ENCODE measurements around the gene SLC39A7. TPM values are rescaled to one million over a fixed set of nuclear protein-coding genes. Genes with fewer than 3 reads are reported as not detected.

Gene SLC39A7
- total and polyA plus RNA-seq, 2 of the 13 experiments (the other 11 are each of a cell fraction or from before 2014, with no cell fraction given) = 142 to 229 TPM

DNA sequence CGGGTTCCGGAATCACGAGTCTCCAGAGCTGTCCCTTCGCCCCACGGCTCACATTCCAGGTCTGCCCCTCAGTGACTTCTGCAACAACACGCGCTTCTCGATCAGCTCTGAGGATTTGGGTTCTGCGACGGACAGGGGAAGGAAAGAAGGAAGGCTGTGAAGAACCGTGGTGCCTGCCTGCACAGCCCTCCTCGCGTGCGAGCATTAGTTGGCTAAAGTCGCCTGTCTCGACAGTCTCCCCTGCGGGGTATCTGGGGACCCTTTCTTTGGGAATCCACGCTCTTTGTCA is 47.9 kb downstream of the SLC39A7 start (continued):
- no peak for TF ChIP-seq KDM5B (CRISPR knock-in tag; IDR thresholded peaks at IDR 0.05; ENCODE audit: borderline replicate concordance)
- TF ChIP-seq ZFYVE20 (CRISPR knock-in tag; IDR thresholded peaks at IDR 0.05; ENCODE audit: borderline replicate concordance, low read depth) = no peak
- TF ChIP-seq ZBTB38 (CRISPR knock-in tag; IDR thresholded peaks at IDR 0.05) = no peak
- TF ChIP-seq, protein P1, sequence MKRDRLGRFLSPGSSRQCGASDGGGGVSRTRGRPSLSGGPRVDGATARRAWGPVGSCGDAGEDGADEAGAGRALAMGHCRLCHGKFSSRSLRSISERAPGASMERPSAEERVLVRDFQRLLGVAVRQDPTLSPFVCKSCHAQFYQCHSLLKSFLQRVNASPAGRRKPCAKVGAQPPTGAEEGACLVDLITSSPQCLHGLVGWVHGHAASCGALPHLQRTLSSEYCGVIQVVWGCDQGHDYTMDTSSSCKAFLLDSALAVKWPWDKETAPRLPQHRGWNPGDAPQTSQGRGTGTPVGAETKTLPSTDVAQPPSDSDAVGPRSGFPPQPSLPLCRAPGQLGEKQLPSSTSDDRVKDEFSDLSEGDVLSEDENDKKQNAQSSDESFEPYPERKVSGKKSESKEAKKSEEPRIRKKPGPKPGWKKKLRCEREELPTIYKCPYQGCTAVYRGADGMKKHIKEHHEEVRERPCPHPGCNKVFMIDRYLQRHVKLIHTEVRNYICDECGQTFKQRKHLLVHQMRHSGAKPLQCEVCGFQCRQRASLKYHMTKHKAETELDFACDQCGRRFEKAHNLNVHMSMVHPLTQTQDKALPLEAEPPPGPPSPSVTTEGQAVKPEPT (CRISPR knock-in tag; IDR thresholded peaks at IDR 0.05; ENCODE audit: low read depth) = no peak; the same call in 1 of the 2 replicates
- TF ChIP-seq XBP1 (CRISPR knock-in tag; IDR thresholded peaks at IDR 0.05) = no peak
- TF ChIP-seq, protein P2, sequence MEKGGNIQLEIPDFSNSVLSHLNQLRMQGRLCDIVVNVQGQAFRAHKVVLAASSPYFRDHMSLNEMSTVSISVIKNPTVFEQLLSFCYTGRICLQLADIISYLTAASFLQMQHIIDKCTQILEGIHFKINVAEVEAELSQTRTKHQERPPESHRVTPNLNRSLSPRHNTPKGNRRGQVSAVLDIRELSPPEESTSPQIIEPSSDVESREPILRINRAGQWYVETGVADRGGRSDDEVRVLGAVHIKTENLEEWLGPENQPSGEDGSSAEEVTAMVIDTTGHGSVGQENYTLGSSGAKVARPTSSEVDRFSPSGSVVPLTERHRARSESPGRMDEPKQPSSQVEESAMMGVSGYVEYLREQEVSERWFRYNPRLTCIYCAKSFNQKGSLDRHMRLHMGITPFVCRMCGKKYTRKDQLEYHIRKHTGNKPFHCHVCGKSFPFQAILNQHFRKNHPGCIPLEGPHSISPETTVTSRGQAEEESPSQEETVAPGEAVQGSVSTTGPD (CRISPR knock-in tag; IDR thresholded peaks at IDR 0.05) = no peak
- no peak for TF ChIP-seq KDM4B (CRISPR knock-in tag; IDR thresholded peaks at IDR 0.05)
- no peak; the same call in 1 of the 2 replicates for TF ChIP-seq SAFB2 (CRISPR knock-in tag; IDR thresholded peaks at IDR 0.05; ENCODE audit: borderline replicate concordance, low read depth)
- TF ChIP-seq SKI (IDR thresholded peaks at IDR 0.05; ENCODE audit: partially characterized antibody) = no peak
- no peak; the same call in 1 of the 2 replicates for TF ChIP-seq YEATS4 (CRISPR knock-in tag; IDR thresholded peaks at IDR 0.05; ENCODE audit: borderline replicate concordance)
- TF ChIP-seq RAD51 (IDR thresholded peaks at IDR 0.05; ENCODE audit: borderline replicate concordance) = no peak
- TF ChIP-seq REXO4 (CRISPR knock-in tag; IDR thresholded peaks at IDR 0.05; ENCODE audit: borderline replicate concordance) = no peak
- no peak for TF ChIP-seq ZNF674 (CRISPR knock-in tag; IDR thresholded peaks at IDR 0.05; ENCODE audit: low read depth)
- TF ChIP-seq ZNF225 (CRISPR knock-in tag; IDR thresholded peaks at IDR 0.05) = 0 out of 2 replicates have a peak, but pooled peaks have one; percentile 28
- no peak for TF ChIP-seq ISX (CRISPR knock-in tag; conservative IDR thresholded peaks at IDR 0.05)
- TF ChIP-seq ZNF629 (CRISPR knock-in tag; conservative IDR thresholded peaks at IDR 0.05) = no peak
- no peak for TF ChIP-seq TSC22D2 (CRISPR knock-in tag; IDR thresholded peaks at IDR 0.05; ENCODE audit: borderline replicate concordance)
- TF ChIP-seq ZNF510 (CRISPR knock-in tag; IDR thresholded peaks at IDR 0.05; ENCODE audit: low read depth) = peak; percentile 77; the same call in 1 of the 2 replicates
- no peak for TF ChIP-seq REPIN1 (CRISPR knock-in tag; IDR thresholded peaks at IDR 0.05; ENCODE audit: borderline replicate concordance, low read depth)
- TF ChIP-seq KDM2A (CRISPR knock-in tag; IDR thresholded peaks at IDR 0.05; ENCODE audit: borderline replicate concordance, low read depth) = no peak
- TF ChIP-seq ZNF75D (CRISPR knock-in tag; IDR thresholded peaks at IDR 0.05; ENCODE audit: borderline replicate concordance) = no peak
- TF ChIP-seq, protein P3, sequence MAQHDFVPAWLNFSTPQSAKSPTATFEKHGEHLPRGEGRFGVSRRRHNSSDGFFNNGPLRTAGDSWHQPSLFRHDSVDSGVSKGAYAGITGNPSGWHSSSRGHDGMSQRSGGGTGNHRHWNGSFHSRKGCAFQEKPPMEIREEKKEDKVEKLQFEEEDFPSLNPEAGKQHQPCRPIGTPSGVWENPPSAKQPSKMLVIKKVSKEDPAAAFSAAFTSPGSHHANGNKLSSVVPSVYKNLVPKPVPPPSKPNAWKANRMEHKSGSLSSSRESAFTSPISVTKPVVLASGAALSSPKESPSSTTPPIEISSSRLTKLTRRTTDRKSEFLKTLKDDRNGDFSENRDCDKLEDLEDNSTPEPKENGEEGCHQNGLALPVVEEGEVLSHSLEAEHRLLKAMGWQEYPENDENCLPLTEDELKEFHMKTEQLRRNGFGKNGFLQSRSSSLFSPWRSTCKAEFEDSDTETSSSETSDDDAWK (CRISPR knock-in tag; IDR thresholded peaks at IDR 0.05) = no peak
- peak; percentile 69; the same call in 1 of the 2 replicates for TF ChIP-seq ZNF260 (CRISPR knock-in tag; IDR thresholded peaks at IDR 0.05; ENCODE audit: borderline replicate concordance, low read depth)
- no peak for TF ChIP-seq SNRNP70 (IDR thresholded peaks at IDR 0.05; ENCODE audit: low read depth, low read length)
- TF ChIP-seq, protein P4, sequence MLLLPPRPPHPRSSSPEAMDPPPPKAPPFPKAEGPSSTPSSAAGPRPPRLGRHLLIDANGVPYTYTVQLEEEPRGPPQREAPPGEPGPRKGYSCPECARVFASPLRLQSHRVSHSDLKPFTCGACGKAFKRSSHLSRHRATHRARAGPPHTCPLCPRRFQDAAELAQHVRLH (CRISPR knock-in tag; IDR thresholded peaks at IDR 0.05; ENCODE audit: borderline replicate concordance, low read depth) = no peak
- TF ChIP-seq, protein P5, sequence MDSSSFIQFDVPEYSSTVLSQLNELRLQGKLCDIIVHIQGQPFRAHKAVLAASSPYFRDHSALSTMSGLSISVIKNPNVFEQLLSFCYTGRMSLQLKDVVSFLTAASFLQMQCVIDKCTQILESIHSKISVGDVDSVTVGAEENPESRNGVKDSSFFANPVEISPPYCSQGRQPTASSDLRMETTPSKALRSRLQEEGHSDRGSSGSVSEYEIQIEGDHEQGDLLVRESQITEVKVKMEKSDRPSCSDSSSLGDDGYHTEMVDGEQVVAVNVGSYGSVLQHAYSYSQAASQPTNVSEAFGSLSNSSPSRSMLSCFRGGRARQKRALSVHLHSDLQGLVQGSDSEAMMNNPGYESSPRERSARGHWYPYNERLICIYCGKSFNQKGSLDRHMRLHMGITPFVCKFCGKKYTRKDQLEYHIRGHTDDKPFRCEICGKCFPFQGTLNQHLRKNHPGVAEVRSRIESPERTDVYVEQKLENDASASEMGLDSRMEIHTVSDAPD (CRISPR knock-in tag; IDR thresholded peaks at IDR 0.05) = no peak
